ENCODE measurements around the gene SLC22A12. TPM values are rescaled to one million over a fixed set of nuclear protein-coding genes. Genes with fewer than 3 reads are reported as not detected.
"Not testable (repeated sequence)": the region's sequence is repeated elsewhere in the genome, so short reads cannot be mapped to it uniquely, and the experiment has no call there.

Gene SLC22A12
- total RNA-seq, 1 donor from 2014 or later: not detected

GRCh38 chr11:64594159-64594939, 3.3 kb downstream of the SLC22A12 start:
- Mint-ChIP-seq H3K27ac (ENCODE audit: unreplicated experiment) (no peak overlapping the region), H3K4me3 (ENCODE audit: unreplicated experiment) (no peak overlapping the region), H3K36me3 (ENCODE audit: low read depth, unreplicated experiment) (peaks cover 2% of the 10 kb centered on the region), H3K27me3 (ENCODE audit: low read depth, unreplicated experiment) (peaks cover 20% of the 10 kb centered on the region), H3K9me3 (ENCODE audit: unreplicated experiment) (peaks cover 5% of the 10 kb centered on the region), H3K4me1 (ENCODE audit: low read depth, unreplicated experiment) (no peaks in the 10 kb centered on the region)
- TF ChIP-seq CTCF (IDR thresholded peaks at IDR 0.05; ENCODE audit: insufficient read depth, low read depth, low read length): no peak
- no peak for TF ChIP-seq EZH2 (IDR thresholded peaks at IDR 0.05; ENCODE audit: insufficient read depth, low read length)
- Histone ChIP-seq H2AFZ (ENCODE audit: low read depth, low read length) (no peak overlapping the region), H3K27me3 (ENCODE audit: insufficient read depth, low read length) (no peaks in the 10 kb centered on the region), H3K27ac (ENCODE audit: low read depth, low read length) (no peak overlapping the region), H4K20me1 (ENCODE audit: insufficient read depth, low read length) (no peaks in the 10 kb centered on the region), H3K36me3 (ENCODE audit: insufficient read depth, low read length) (no peaks in the 10 kb centered on the region), H3K4me1 (ENCODE audit: insufficient read depth, low read length) (no peaks in the 10 kb centered on the region), H3K4me2 (ENCODE audit: low read length) (no peak overlapping the region), H3K9me3 (ENCODE audit: insufficient read depth, low read depth, low read length) (no peaks in the 10 kb centered on the region), H3K9ac (ENCODE audit: low read length) (no peak overlapping the region), H3K4me3 (ENCODE audit: insufficient read depth, low read depth, low read length) (no peak overlapping the region), H3K79me2 (ENCODE audit: insufficient read depth, low read length) (no peaks in the 10 kb centered on the region)
- DNase-seq (ENCODE audit: low read depth): no peak
- FAIRE-seq: no peak

- DNase-seq (ENCODE audit: low read depth); H3K9ac ChIP-seq (ENCODE audit: low read length); H2AFZ ChIP-seq (ENCODE audit: low read depth, low read length); H3K27ac Mint-ChIP-seq (ENCODE audit: unreplicated experiment); H3K4me3 Mint-ChIP-seq (ENCODE audit: unreplicated experiment); H3K36me3 Mint-ChIP-seq (ENCODE audit: low read depth, unreplicated experiment); H3K9me3 Mint-ChIP-seq (ENCODE audit: unreplicated experiment); H3K4me1 ChIP-seq (ENCODE audit: insufficient read depth, low read length); H3K9me3 ChIP-seq (ENCODE audit: insufficient read depth, low read depth, low read length); H3K4me2 ChIP-seq (ENCODE audit: low read length); H3K4me1 Mint-ChIP-seq (ENCODE audit: low read depth, unreplicated experiment); H3K4me3 ChIP-seq (ENCODE audit: insufficient read depth, low read depth, low read length); FAIRE-seq; H3K36me3 ChIP-seq (ENCODE audit: insufficient read depth, low read length); H4K20me1 ChIP-seq (ENCODE audit: insufficient read depth, low read length); H3K27me3 ChIP-seq (ENCODE audit: insufficient read depth, low read length); H3K79me2 ChIP-seq (ENCODE audit: insufficient read depth, low read length); H3K27ac ChIP-seq (ENCODE audit: low read depth, low read length): not testable (repeated sequence)
- H3K27me3 Mint-ChIP-seq (ENCODE audit: low read depth, unreplicated experiment): peaks cover 27% of the 10 kb centered on the region
Measured at GRCh38 chr11:64595922-64596321, 4.9 kb downstream of the SLC22A12 start.

- Histone ChIP-seq H3K27ac (ENCODE audit: low read depth, low read length) (no peak overlapping the region), H3K4me3 (ENCODE audit: insufficient read depth, low read depth, low read length) (no peak overlapping the region), H3K4me2 (ENCODE audit: low read length) (no peak overlapping the region), H3K27me3 (ENCODE audit: insufficient read depth, low read length) (no peaks in the 10 kb centered on the region), H3K4me1 (ENCODE audit: insufficient read depth, low read length) (no peaks in the 10 kb centered on the region), H3K9me3 (ENCODE audit: insufficient read depth, low read depth, low read length) (no peaks in the 10 kb centered on the region), H3K36me3 (ENCODE audit: insufficient read depth, low read length) (no peaks in the 10 kb centered on the region), H4K20me1 (ENCODE audit: insufficient read depth, low read length) (no peaks in the 10 kb centered on the region), H3K9ac (ENCODE audit: low read length) (no peak overlapping the region), H2AFZ (ENCODE audit: low read depth, low read length) (no peak overlapping the region), H3K79me2 (ENCODE audit: insufficient read depth, low read length) (no peaks in the 10 kb centered on the region)
- Mint-ChIP-seq H3K9me3 (ENCODE audit: unreplicated experiment) (peaks cover 3% of the 10 kb centered on the region), H3K27me3 (ENCODE audit: low read depth, unreplicated experiment) (peaks cover 29% of the 10 kb centered on the region), H3K4me1 (ENCODE audit: low read depth, unreplicated experiment) (no peaks in the 10 kb centered on the region), H3K4me3 (ENCODE audit: unreplicated experiment) (no peak overlapping the region), H3K27ac (ENCODE audit: unreplicated experiment) (no peak overlapping the region), H3K36me3 (ENCODE audit: low read depth, unreplicated experiment) (no peaks in the 10 kb centered on the region)
- no peak for DNase-seq (ENCODE audit: low read depth)
- FAIRE-seq: no peak
- TF ChIP-seq CTCF (IDR thresholded peaks at IDR 0.05; ENCODE audit: insufficient read depth, low read depth, low read length) (no peak), EZH2 (IDR thresholded peaks at IDR 0.05; ENCODE audit: insufficient read depth, low read length) (no peak)
Measured at GRCh38 chr11:64597671-64598101, 6.7 kb downstream of the SLC22A12 start.
